Stimulated activated CD8-positive, alpha-beta memory T cell treated with anti-CD3 and anti-CD28 coated beads, Interleukin-2, amount 100 ng/mL, for 48 hours (primary cell): ENCODE measurements around the gene SEMA7A.
"Not testable (repeated sequence)": the region's sequence is repeated elsewhere in the genome, so short reads cannot be mapped to it uniquely, and the experiment has no call there.

ENCODE experiments used
- DNase-seq, 2 donors: peaks; one replicate each; pipeline ENCODE4 v3.0.0-alpha.2; 2020; ENCODE audit warnings: low read depth in 2 of 2

SEMA7A gene

GRCh38 chr15:74399511-74400312 lies 34.0 kb downstream of the SEMA7A start:
- DNase-seq: peak in 1 of 2 donors; percentile 61

- DNase-seq: no peak
Observed at GRCh38 chr15:74399100-74399499, 34.7 kb downstream of the SEMA7A start.

- no peak for DNase-seq
Observed at GRCh38 chr15:74398183-74398582, 35.6 kb downstream of the SEMA7A start.

GRCh38 chr15:74397239-74398068 lies 36.3 kb downstream of the SEMA7A start:
- DNase-seq: no peak

- DNase-seq: peak in 1 of 2 donors; percentile 64
Observed at GRCh38 chr15:74396445-74397238, 37.1 kb downstream of the SEMA7A start.

- DNase-seq: no peak
Observed at GRCh38 chr15:74396146-74396438, 37.7 kb downstream of the SEMA7A start.

- no peak for DNase-seq
Observed at GRCh38 chr15:74395319-74396145, 38.2 kb downstream of the SEMA7A start.

- DNase-seq: no peak
Observed at GRCh38 chr15:74394090-74394846, 39.5 kb downstream of the SEMA7A start.

GRCh38 chr15:74393423-74393822 lies 40.3 kb downstream of the SEMA7A start:
- DNase-seq: no peak

GRCh38 chr15:74392902-74393301 lies 40.9 kb downstream of the SEMA7A start:
- no peak for DNase-seq

- DNase-seq: no peak
Observed at GRCh38 chr15:74392451-74392830, 41.3 kb downstream of the SEMA7A start.

GRCh38 chr15:74391582-74392450 lies 41.9 kb downstream of the SEMA7A start:
- no peak for DNase-seq

- DNase-seq: no peak
Observed at GRCh38 chr15:74390647-74391288, 43.0 kb downstream of the SEMA7A start.

- DNase-seq: not testable (repeated sequence)
Observed at GRCh38 chr15:74390049-74390646, 43.6 kb downstream of the SEMA7A start.

GRCh38 chr15:74389241-74390048 lies 44.3 kb downstream of the SEMA7A start:
- DNase-seq: no peak

GRCh38 chr15:74388363-74388951 lies 45.3 kb downstream of the SEMA7A start:
- no peak for DNase-seq

- DNase-seq: no peak
Observed at GRCh38 chr15:74387621-74388362, 46.0 kb downstream of the SEMA7A start.
